HG03097 (cell line): ENCODE measurements around the gene UGT2B10.

Experiments
- ATAC-seq: cut with Tn5 transposase; IDR thresholded peaks from one replicate; pipeline ENCODE4 v1.9.1; 2021; ENCODE audit not compliant: unreplicated experiment, low FRiP score

Gene UGT2B10

DNA sequence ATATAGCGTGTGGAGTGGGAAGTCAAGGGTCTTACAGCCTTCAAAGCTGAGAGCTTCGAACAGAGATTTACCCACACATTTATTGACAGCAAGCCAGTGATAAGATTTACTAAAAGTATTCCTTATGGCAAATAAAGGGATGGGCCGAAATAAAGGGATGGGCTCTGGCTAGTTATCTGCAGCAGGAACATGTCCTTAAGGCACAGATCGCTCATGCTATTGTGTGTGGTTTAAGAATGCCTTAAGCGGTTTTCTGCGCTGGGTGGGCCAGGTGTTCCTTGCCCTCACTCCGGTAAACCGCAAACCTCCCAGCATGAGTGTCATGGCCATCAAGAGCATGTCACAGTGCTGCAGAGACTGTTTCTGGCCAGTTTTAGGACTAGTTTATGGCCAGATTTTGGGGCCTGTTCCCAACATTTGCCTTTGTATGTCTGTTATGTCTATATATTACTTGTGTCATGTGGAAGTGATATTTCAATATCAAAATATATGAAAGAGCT is 53.5 kb downstream of the UGT2B10 start:
- no peak for ATAC-seq

DNA sequence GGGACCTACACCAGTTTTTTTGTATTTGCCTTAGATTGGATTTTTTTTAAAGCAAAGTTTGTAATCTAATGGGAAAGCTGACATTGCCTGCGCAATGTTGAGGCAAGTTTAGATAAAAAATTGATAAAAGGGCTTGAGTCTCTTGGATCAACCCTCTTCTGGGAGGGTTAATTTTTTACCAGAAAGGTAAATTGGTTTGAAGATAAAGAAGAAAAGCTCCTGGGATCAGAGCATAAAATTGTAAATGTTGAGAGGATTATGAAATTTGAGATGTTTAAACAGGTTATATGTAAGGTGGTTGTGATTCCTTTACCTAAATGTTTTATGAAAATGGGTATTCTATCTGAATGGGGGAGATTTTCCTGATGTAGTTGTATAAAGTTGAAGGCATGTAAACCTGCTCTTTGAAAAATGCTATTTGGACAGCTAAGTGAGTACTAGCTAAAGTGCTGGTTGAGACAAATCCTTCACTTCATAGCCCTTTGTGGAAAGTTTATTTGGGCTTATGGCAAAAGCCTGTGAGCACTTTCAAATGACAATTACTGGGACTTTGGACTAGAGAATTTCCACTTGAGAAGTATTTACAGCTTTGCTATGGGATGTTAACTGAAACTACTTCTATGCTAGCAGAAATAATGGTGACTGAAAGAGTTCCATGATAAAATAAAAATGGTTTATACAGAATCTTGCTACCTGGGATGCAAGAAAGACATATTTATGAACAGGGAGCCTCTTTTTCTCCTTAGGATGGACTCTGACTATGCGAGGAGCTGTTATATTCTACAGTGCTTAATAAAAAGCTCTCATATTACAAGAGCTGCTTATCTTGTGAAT is 56.2 kb downstream of the UGT2B10 start:
- no peak for ATAC-seq

GRCh38 chr4:68872643-68873502 is 57.1 kb downstream of the UGT2B10 start:
- ATAC-seq = no peak

- no peak for ATAC-seq
Observed at GRCh38 chr4:68874507-68874906, 58.7 kb downstream of the UGT2B10 start.

DNA sequence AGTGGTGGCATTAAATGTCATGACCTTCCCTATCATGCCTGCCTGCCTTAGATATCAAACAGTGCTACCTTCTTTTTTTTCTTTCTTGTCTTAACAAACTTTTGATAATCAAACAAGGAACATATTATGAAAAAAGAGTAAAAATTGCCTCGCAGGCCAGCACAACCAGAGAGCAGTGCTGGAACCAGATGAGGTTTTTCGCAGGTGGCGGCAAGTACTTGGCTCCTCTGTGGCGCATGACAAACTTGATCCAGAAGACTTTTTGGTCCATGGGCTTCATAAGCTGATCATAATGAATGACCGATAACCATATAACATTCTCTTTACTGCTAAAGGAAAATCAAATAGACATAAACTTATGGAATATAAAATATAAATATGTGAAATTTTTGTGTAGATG is 61.8 kb downstream of the UGT2B10 start:
- ATAC-seq = no peak

GRCh38 chr4:68878048-68878447 is 62.3 kb downstream of the UGT2B10 start:
- ATAC-seq = no peak
